Mammary epithelial cell (primary cell): Measurements from ENCODE around the gene TOX3.

Experiments used
- CTCF ChIP-seq, 2 donors: IDR thresholded peaks in 1 of 2; conservative IDR thresholded peaks in 1 of 2; 2 replicates each; pipeline ENCODE4 v1.5.1; 2011 to 2012; ENCODE audit warnings: inconsistent platforms in 2 of 2, low read length in 2 of 2, mild to moderate bottlenecking in 2 of 2, control low read depth in 1 of 2, low read depth in 1 of 2; ENCODE audit not compliant: insufficient read depth in 1 of 2; ENCODE audit errors: extremely low read depth in 1 of 2
- EZH2 ChIP-seq: IDR thresholded peaks from 2 replicates; pipeline ENCODE4 v1.6.1; 2012; ENCODE audit warnings: low read length, inconsistent platforms, borderline replicate concordance

GRCh38 chr16:52492789-52493357 is 54.1 kb downstream of the TOX3 start:
- TF ChIP-seq CTCF (conservative IDR thresholded peaks at IDR 0.05 in 1 of 2, IDR thresholded peaks at IDR 0.05 in 1 of 2; ENCODE audit: extremely low read depth in 1 of 2, insufficient read depth in 1 of 2, low read depth in 1 of 2, low read length in 2 of 2) (no peak), EZH2 (no peak)
